ENCODE data around the gene KCNE4.

DNA sequence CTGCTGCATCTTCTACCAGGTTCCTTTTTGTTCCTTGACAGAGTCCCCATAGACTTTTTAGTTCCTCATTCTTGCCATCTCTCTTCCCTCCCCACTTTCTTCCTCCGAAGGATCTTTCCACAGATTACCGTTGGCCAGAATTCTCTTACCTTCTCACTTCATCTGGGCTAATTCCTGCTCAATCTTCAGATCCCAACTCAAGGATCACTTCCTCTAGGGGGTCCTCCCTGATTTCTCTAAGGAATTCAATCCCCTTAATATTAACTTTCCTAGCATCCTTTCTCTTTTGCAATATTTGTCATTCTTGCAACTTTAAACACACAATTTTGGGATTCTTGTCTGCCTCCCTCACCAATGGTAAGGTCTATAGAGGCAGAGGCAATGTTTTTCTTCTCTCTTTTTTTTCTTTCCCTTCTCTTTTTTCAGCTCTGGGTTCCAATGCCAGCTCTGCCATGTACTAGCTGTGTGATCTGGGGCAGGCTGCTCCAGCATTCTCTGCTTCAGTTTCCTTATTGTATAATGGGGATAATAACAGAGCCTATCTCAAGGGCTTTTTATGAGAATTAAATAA, 5.4 kb upstream of the KCNE4 start:
- TF ChIP-seq, protein P1, sequence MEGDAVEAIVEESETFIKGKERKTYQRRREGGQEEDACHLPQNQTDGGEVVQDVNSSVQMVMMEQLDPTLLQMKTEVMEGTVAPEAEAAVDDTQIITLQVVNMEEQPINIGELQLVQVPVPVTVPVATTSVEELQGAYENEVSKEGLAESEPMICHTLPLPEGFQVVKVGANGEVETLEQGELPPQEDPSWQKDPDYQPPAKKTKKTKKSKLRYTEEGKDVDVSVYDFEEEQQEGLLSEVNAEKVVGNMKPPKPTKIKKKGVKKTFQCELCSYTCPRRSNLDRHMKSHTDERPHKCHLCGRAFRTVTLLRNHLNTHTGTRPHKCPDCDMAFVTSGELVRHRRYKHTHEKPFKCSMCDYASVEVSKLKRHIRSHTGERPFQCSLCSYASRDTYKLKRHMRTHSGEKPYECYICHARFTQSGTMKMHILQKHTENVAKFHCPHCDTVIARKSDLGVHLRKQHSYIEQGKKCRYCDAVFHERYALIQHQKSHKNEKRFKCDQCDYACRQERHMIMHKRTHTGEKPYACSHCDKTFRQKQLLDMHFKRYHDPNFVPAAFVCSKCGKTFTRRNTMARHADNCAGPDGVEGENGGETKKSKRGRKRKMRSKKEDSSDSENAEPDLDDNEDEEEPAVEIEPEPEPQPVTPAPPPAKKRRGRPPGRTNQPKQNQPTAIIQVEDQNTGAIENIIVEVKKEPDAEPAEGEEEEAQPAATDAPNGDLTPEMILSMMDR (conservative IDR thresholded peaks at IDR 0.05) = no peak
- TF ChIP-seq ZFX (IDR thresholded peaks at IDR 0.05) = no peak

Data from C4-2B (cell line).